Midbrain (tissue), 1 donor: ENCODE measurements around the gene GFRA1.

Source experiments
- DNase-seq: peaks from one replicate; lab custom pipeline; 2025; lab: John Stamatoyannopoulos, UW

GFRA1 gene

GRCh38 chr10:116159197-116159596 lies 113.8 kb downstream of the GFRA1 start:
- DNase-seq: no peak

- no peak for DNase-seq
Observed at GRCh38 chr10:116158036-116158435, 115.0 kb downstream of the GFRA1 start.

GRCh38 chr10:116157485-116157884 lies 115.5 kb downstream of the GFRA1 start:
- DNase-seq: no peak

GRCh38 chr10:116156819-116157218 lies 116.2 kb downstream of the GFRA1 start:
- DNase-seq: no peak

- DNase-seq: no peak
Observed at GRCh38 chr10:116155191-116155590, 117.8 kb downstream of the GFRA1 start.

GRCh38 chr10:116154651-116155050 lies 118.4 kb downstream of the GFRA1 start:
- DNase-seq: no peak

- DNase-seq: no peak
Observed at GRCh38 chr10:116151076-116151475, 121.9 kb downstream of the GFRA1 start.

GRCh38 chr10:116150606-116151005 lies 122.4 kb downstream of the GFRA1 start:
- DNase-seq: no peak

GRCh38 chr10:116147147-116147905 lies 125.7 kb downstream of the GFRA1 start:
- no peak for DNase-seq

- no peak for DNase-seq
Observed at GRCh38 chr10:116146372-116147140, 126.5 kb downstream of the GFRA1 start.

- DNase-seq: no peak
Observed at GRCh38 chr10:116143673-116144222, 129.3 kb downstream of the GFRA1 start.

- no peak for DNase-seq
Observed at GRCh38 chr10:116141855-116142254, 131.2 kb downstream of the GFRA1 start.

- DNase-seq: no peak
Observed at GRCh38 chr10:116141246-116141645, 131.8 kb downstream of the GFRA1 start.

- no peak for DNase-seq
Observed at GRCh38 chr10:116139886-116140285, 133.1 kb downstream of the GFRA1 start.

GRCh38 chr10:116138897-116139296 lies 134.1 kb downstream of the GFRA1 start:
- no peak for DNase-seq

- no peak for DNase-seq
Observed at GRCh38 chr10:116136261-116136660, 136.7 kb downstream of the GFRA1 start.

GRCh38 chr10:116134322-116134721 lies 138.7 kb downstream of the GFRA1 start:
- DNase-seq: no peak

- DNase-seq: no peak
Observed at GRCh38 chr10:116133634-116134033, 139.4 kb downstream of the GFRA1 start.

GRCh38 chr10:116132780-116133399 lies 140.1 kb downstream of the GFRA1 start:
- DNase-seq: no peak

GRCh38 chr10:116130006-116130405 lies 143.0 kb downstream of the GFRA1 start:
- DNase-seq: no peak

- DNase-seq: no peak
Observed at GRCh38 chr10:116126954-116127695, 145.9 kb downstream of the GFRA1 start.

GRCh38 chr10:116126239-116126638 lies 146.8 kb downstream of the GFRA1 start:
- no peak for DNase-seq
